H9 (cell line): ENCODE measurements around the gene ASAP3. TPM values are rescaled to one million over a fixed set of nuclear protein-coding genes. Genes with fewer than 3 reads are reported as not detected.

Source experiments
- DNase-seq: peaks from one replicate; pipeline ENCODE4 v3.0.0-alpha.2; 2017
- H2AFZ ChIP-seq: one replicate; pipeline ENCODE4 v1.6.1; 2013; ENCODE audit warnings: mild to moderate bottlenecking, low read length, control low read depth, moderate library complexity
- H2AK5ac ChIP-seq: 2 replicates; pipeline ENCODE4 v1.6.1; 2013; ENCODE audit warnings: low read length, control low read depth, mixed read lengths; ENCODE audit not compliant: insufficient read length
- H2BK120ac ChIP-seq: one replicate; pipeline ENCODE4 v1.6.1; 2013; ENCODE audit warnings: low read depth, mild to moderate bottlenecking, low read length, control low read depth, inconsistent platforms; ENCODE audit not compliant: poor library complexity, severe bottlenecking
- H2BK12ac ChIP-seq: 2 replicates; pipeline ENCODE4 v1.6.1; 2013; ENCODE audit warnings: low read length, control low read depth, mixed read lengths, low read depth; ENCODE audit not compliant: insufficient read length
- H2BK15ac ChIP-seq: 2 replicates; pipeline ENCODE4 v1.6.1; 2013; ENCODE audit warnings: low read depth, low read length, control low read depth
- H2BK20ac ChIP-seq: one replicate; pipeline ENCODE4 v1.6.1; 2013; ENCODE audit warnings: low read depth, mild to moderate bottlenecking, low read length, control low read depth, inconsistent platforms; ENCODE audit not compliant: poor library complexity, severe bottlenecking
- H2BK5ac ChIP-seq: 2 replicates; pipeline ENCODE4 v1.6.1; 2013; ENCODE audit warnings: low read length, control low read depth, mixed read lengths; ENCODE audit not compliant: insufficient read length
- H3K14ac ChIP-seq: 2 replicates; pipeline ENCODE4 v1.6.1; 2013; ENCODE audit warnings: low read length, control low read depth; ENCODE audit not compliant: insufficient read depth
- H3K18ac ChIP-seq: 2 replicates; pipeline ENCODE4 v1.6.1; 2013; ENCODE audit warnings: low read depth, mild to moderate bottlenecking, mixed read lengths, low read length, control low read depth; ENCODE audit not compliant: insufficient read length
- H3K23ac ChIP-seq: 2 replicates; pipeline ENCODE4 v1.6.1; 2013; ENCODE audit warnings: low read length, control low read depth, mixed read lengths, low read depth; ENCODE audit not compliant: insufficient read length
- H3K23me2 ChIP-seq: 2 replicates; pipeline ENCODE4 v1.6.1; 2013; ENCODE audit warnings: low read depth, mild to moderate bottlenecking, mixed read lengths, low read length, control low read depth; ENCODE audit not compliant: insufficient read length, poor library complexity, severe bottlenecking
- H3K27ac ChIP-seq: 2 replicates; pipeline ENCODE4 v1.5.1; 2013; ENCODE audit warnings: low read length, control low read depth, mixed read lengths, low read depth; ENCODE audit not compliant: insufficient read length
- H3K27me3 ChIP-seq: 2 replicates; pipeline ENCODE4 v1.6.1; 2013; ENCODE audit warnings: low read length, control low read depth, inconsistent platforms; ENCODE audit not compliant: insufficient read depth
- H3K4ac ChIP-seq: 2 replicates; pipeline ENCODE4 v1.6.1; 2013; ENCODE audit warnings: low read depth, mild to moderate bottlenecking, control low read depth, inconsistent platforms, low read length, moderate library complexity
- H3K4me1 ChIP-seq: 2 replicates; pipeline ENCODE4 v1.6.1; 2013; ENCODE audit warnings: low read length, control low read depth, inconsistent platforms; ENCODE audit not compliant: insufficient read depth
- H3K4me2 ChIP-seq: 2 replicates; pipeline ENCODE4 v1.6.1; 2013; ENCODE audit warnings: low read length, control low read depth, mixed read lengths; ENCODE audit not compliant: insufficient read length, insufficient read depth
- H3K56ac ChIP-seq: 2 replicates; pipeline ENCODE4 v1.6.1; 2013; ENCODE audit warnings: low read depth, mild to moderate bottlenecking, mixed read lengths, low read length, control low read depth; ENCODE audit not compliant: insufficient read length
- H3K79me1 ChIP-seq: 2 replicates; pipeline ENCODE4 v1.6.1; 2013; ENCODE audit warnings: low read depth, mild to moderate bottlenecking, moderate library complexity, low read length, control low read depth, inconsistent platforms; ENCODE audit not compliant: insufficient read depth, poor library complexity, severe bottlenecking
- H3K79me2 ChIP-seq: 2 replicates; pipeline ENCODE4 v1.6.1; 2013; ENCODE audit warnings: low read length, control low read depth, inconsistent platforms; ENCODE audit not compliant: insufficient read depth
- H3K9ac ChIP-seq: 2 replicates; pipeline ENCODE4 v1.6.1; 2013; ENCODE audit warnings: low read length, control low read depth, mixed read lengths; ENCODE audit not compliant: insufficient read length; ENCODE audit errors: extremely low read depth
- H3K9me3 ChIP-seq: one replicate; pipeline ENCODE4 v1.6.1; 2013; ENCODE audit warnings: low read depth, low read length, inconsistent platforms; ENCODE audit not compliant: control insufficient read depth
- H3T11ph ChIP-seq: one replicate; pipeline ENCODE4 v1.6.1; 2013; ENCODE audit warnings: mild to moderate bottlenecking, low read length, control low read depth, inconsistent platforms
- H4K20me1 ChIP-seq: one replicate; pipeline ENCODE4 v1.6.1; 2013; ENCODE audit not compliant: control insufficient read depth, insufficient read length, insufficient read depth
- H4K5ac ChIP-seq: 2 replicates; pipeline ENCODE4 v1.6.1; 2013; ENCODE audit warnings: low read depth, mild to moderate bottlenecking, mixed read lengths, low read length, control low read depth; ENCODE audit not compliant: insufficient read length
- H4K8ac ChIP-seq: replicated peaks from 2 replicates; pipeline ENCODE4 v1.6.1; 2013; ENCODE audit warnings: low read length, control low read depth, mixed read lengths, low read depth; ENCODE audit not compliant: insufficient read length
- H4K91ac ChIP-seq: 2 replicates; pipeline ENCODE4 v1.6.1; 2013; ENCODE audit warnings: low read depth, mild to moderate bottlenecking, moderate library complexity, mixed read lengths, low read length, control low read depth; ENCODE audit not compliant: insufficient read length
- H3K27ac Mint-ChIP-seq, 3 experiments: 2 replicates in 2 of 3; 3 replicates in 1 of 3; pipeline ENCODE4 v1.8.0; 2020 to 2021; ENCODE audit warnings: mixed read lengths in 3 of 3, mild to moderate bottlenecking in 1 of 3, moderate library complexity in 1 of 3
- H3K27me3 Mint-ChIP-seq: 2 replicates; pipeline ENCODE4 v1.8.0; 2021; ENCODE audit warnings: low read depth, mild to moderate bottlenecking, moderate library complexity, mixed read lengths
- H3K36me3 Mint-ChIP-seq, 3 experiments: 2 replicates in 2 of 3; 3 replicates in 1 of 3; pipeline ENCODE4 v1.8.0; 2020 to 2021; ENCODE audit warnings: low read depth in 3 of 3, mixed read lengths in 3 of 3; ENCODE audit not compliant: insufficient read depth in 1 of 3
- H3K4me1 Mint-ChIP-seq, 2 experiments: 2 replicates each; pipeline ENCODE4 v1.8.0; 2020; ENCODE audit warnings: mixed read lengths in 2 of 2
- H3K4me3 Mint-ChIP-seq, 2 experiments: 2 replicates in 1 of 2; 3 replicates in 1 of 2; pipeline ENCODE4 v1.8.0; 2020 to 2021; ENCODE audit warnings: mild to moderate bottlenecking in 2 of 2, mixed read lengths in 2 of 2, moderate library complexity in 1 of 2
- H3K9me3 Mint-ChIP-seq, 2 experiments: 2 replicates in 1 of 2; 3 replicates in 1 of 2; pipeline ENCODE4 v1.8.0; 2020; ENCODE audit warnings: mild to moderate bottlenecking in 2 of 2, mixed read lengths in 2 of 2, moderate library complexity in 1 of 2
- CTCF ChIP-seq: fragments of 200-600 bp; sonication (generic); conservative IDR thresholded peaks from 3 replicates; pipeline ENCODE4 v1.8.0; 2021; ENCODE audit warnings: antibody characterized with exemption, mild to moderate bottlenecking
- WGBS: extraction: QIAGEN DNeasy Blood & Tissue Kit; methylation state at CpG from one replicate; pipeline ENCODE4 v1.1.7; 2013; ENCODE audit warnings: missing lambda C conversion rate, low lambda C conversion rate, mixed read lengths; ENCODE audit not compliant: insufficient read length; ENCODE audit errors: extremely low coverage; 5-methylcytosine and 5-hydroxymethylcytosine counted together
- total RNA-seq: library from RNA; stranded (reverse); gene quantifications from 2 replicates; pipeline ENCODE4 v1.2.1, GENCODE V29; 2021

The ASAP3 gene
- total RNA-seq, 1 experiment from 2014 or later, result 26.7 TPM

- no peak for DNase-seq
- H2AK5ac ChIP-seq, result no peak overlapping the region
- H3K18ac ChIP-seq, result no peak overlapping the region
- H3K27ac ChIP-seq, result no peak overlapping the region
- H2BK15ac ChIP-seq, result no peak overlapping the region
- H3K27me3 ChIP-seq, result no peaks in the 10 kb centered on the region
- H3K79me1 ChIP-seq, result no peaks in the 10 kb centered on the region
- H4K8ac ChIP-seq, result no peak overlapping the region
- TF ChIP-seq CTCF, result no peak
- Mint-ChIP-seq H3K27me3 (no peaks in the 10 kb centered on the region; the same call in 1 of the 2 replicates), H3K4me3 (no peak overlapping the region), H3K9me3 (no peaks in the 10 kb centered on the region), H3K27ac (no peak overlapping the region), H3K36me3 (peaks cover 0 to 2% (median 0%) of the 10 kb centered on the region in 3 experiments; a peak in 1 of 7 replicates), H3K4me1 (peaks cover 6% of the 10 kb centered on the region in 2 experiments; a peak in 3 of 4 replicates)
- no peaks in the 10 kb centered on the region for H3K9me3 ChIP-seq
- H3K56ac ChIP-seq, result no peak overlapping the region
- H3K23me2 ChIP-seq, result no peaks in the 10 kb centered on the region
- no peak overlapping the region for H2BK12ac ChIP-seq
- H2BK5ac ChIP-seq, result no peak overlapping the region
- H2AFZ ChIP-seq, result no peak overlapping the region
- no peaks in the 10 kb centered on the region; the same call in 1 of the 2 replicates for H3K79me2 ChIP-seq
- H3K4me1 ChIP-seq, result no peaks in the 10 kb centered on the region; the same call in 1 of the 2 replicates
- no peak overlapping the region for H2BK20ac ChIP-seq
- H3K23ac ChIP-seq, result no peak overlapping the region
- H4K91ac ChIP-seq, result no peak overlapping the region
- no peak overlapping the region for H3T11ph ChIP-seq
- H3K4me2 ChIP-seq, result no peak overlapping the region
- no peaks in the 10 kb centered on the region for H4K20me1 ChIP-seq
- no peak overlapping the region for H3K9ac ChIP-seq
- H3K4ac ChIP-seq, result no peak overlapping the region
- no CpG with 5 or more reads among the region's 3 CpGs for WGBS
- H3K14ac ChIP-seq, result no peak overlapping the region
- no peak overlapping the region for H2BK120ac ChIP-seq
- no peak overlapping the region for H4K5ac ChIP-seq
These were observed 22.9 kb downstream of the ASAP3 start for GRCh38 chr1:23461050-23461449.
